GM10266 (cell line): ENCODE measurements around the gene RRAS.

Experiments used
- DNase-seq: peaks from one replicate; pipeline ENCODE4 v3.0.0; 2012; ENCODE audit errors: extremely low spot score
- CTCF ChIP-seq: IDR thresholded peaks from 2 replicates; pipeline ENCODE4 v1.5.1; 2012; ENCODE audit warnings: mild to moderate bottlenecking, low read depth; ENCODE audit not compliant: control insufficient read depth, insufficient read depth; ENCODE audit errors: missing control alignments

The RRAS gene

GRCh38 chr19:49616945-49617344 is 23.0 kb downstream of the RRAS start:
- TF ChIP-seq CTCF: no peak
- no peak for DNase-seq

- DNase-seq: no peak
- TF ChIP-seq CTCF: no peak
Measured at GRCh38 chr19:49616532-49616931, 23.4 kb downstream of the RRAS start.

- DNase-seq: no peak
- no peak for TF ChIP-seq CTCF
Measured at GRCh38 chr19:49615861-49616260, 24.1 kb downstream of the RRAS start.

GRCh38 chr19:49614096-49614833 is 25.7 kb downstream of the RRAS start:
- no peak for DNase-seq
- TF ChIP-seq CTCF: no peak

- no peak for TF ChIP-seq CTCF
- DNase-seq: no peak
Measured at GRCh38 chr19:49613374-49613773, 26.6 kb downstream of the RRAS start.

GRCh38 chr19:49609499-49610092 is 30.3 kb downstream of the RRAS start:
- no peak for DNase-seq
- TF ChIP-seq CTCF: no peak

GRCh38 chr19:49605605-49606004 is 34.3 kb downstream of the RRAS start:
- no peak for TF ChIP-seq CTCF
- DNase-seq: no peak
